Measurements from ENCODE around the gene IQCN.

The IQCN gene, protein sequence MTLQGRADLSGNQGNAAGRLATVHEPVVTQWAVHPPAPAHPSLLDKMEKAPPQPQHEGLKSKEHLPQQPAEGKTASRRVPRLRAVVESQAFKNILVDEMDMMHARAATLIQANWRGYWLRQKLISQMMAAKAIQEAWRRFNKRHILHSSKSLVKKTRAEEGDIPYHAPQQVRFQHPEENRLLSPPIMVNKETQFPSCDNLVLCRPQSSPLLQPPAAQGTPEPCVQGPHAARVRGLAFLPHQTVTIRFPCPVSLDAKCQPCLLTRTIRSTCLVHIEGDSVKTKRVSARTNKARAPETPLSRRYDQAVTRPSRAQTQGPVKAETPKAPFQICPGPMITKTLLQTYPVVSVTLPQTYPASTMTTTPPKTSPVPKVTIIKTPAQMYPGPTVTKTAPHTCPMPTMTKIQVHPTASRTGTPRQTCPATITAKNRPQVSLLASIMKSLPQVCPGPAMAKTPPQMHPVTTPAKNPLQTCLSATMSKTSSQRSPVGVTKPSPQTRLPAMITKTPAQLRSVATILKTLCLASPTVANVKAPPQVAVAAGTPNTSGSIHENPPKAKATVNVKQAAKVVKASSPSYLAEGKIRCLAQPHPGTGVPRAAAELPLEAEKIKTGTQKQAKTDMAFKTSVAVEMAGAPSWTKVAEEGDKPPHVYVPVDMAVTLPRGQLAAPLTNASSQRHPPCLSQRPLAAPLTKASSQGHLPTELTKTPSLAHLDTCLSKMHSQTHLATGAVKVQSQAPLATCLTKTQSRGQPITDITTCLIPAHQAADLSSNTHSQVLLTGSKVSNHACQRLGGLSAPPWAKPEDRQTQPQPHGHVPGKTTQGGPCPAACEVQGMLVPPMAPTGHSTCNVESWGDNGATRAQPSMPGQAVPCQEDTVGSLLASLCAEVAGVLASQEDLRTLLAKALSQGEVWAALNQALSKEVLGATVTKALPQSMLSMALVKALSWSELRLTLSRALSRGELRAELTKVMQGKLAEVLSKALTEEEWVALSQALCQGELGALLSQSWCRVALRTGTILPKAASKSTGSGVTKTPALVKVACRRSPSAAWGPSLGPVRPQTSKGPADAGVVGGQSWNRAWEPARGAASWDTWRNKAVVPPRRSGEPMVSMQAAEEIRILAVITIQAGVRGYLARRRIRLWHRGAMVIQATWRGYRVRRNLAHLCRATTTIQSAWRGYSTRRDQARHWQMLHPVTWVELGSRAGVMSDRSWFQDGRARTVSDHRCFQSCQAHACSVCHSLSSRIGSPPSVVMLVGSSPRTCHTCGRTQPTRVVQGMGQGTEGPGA (N-terminal part only)

DNA sequence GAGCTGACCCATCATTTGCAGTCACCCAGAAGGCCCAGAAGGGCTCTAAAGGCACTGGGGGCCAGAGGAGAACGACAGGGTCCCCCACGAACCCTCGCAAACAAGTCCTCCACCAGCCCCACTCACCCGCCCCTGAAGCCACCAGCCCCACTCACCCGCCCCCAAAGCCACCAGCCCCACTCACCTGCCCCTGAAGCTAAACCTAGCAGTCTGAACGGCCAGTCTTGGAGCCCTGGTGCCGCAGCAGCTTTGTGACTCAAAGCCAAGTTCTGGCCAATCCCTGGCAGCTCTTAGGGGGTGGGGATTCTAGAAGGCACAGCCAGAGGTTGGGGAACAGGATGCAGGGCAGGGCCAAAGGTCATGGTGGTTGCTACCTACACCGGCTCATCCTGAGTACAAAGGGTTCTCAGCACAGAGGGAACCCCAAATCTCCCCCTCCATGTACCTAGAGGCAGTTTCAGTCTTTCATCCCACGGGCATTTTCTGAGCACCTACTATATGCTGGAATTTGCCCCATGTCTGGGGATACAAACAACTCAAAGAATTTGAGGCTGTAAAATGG is at the start of gene IQCN:
Gene IQCN, minus strand, starts transcription at position 234 of the 562 bp plus-strand sequence. CDS start 4,974 bp downstream, outside the sequence.
- no peak for DNase-seq

DNA sequence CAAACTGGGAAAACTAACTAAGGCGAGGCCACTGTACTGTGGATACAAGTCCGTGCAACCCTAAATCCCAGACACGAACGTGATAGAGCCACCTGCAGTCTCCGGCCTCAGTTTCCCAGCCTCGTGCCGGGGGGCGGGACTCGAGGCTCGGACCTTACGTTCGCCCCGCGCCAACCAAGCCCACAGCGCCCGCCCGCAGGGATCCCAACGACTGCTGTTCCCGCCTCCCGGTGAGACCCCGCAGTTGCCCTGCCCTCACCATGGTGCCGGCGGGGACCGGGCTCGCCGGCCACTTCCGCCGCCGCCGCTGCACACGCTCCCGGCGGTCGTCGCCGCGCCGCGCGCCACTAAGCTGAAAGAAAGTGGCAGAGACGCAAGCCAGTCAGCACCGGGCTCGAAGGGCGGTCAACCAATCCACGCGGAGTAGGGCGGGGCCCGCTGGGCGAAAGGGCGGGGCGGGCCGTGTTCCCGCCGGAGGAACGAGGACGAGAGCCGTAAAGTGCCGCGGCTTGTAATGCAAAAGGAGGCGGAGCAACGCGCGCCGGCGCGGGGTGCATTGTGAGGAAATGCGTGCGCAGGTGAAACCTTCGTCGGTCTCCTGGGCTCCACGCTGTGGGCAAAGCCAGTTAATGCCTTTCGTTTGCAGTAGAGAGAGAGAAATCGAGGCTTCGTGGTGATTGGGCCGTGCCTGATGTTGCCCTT is 48.7 kb upstream of the IQCN start, which contains the start of gene LSM4:
Gene LSM4, minus strand, starts transcription at position 318 of the 702 bp plus-strand sequence. Its CDS starts 56 bp downstream, at position 262.
- peak; percentile 99 for DNase-seq

DNA sequence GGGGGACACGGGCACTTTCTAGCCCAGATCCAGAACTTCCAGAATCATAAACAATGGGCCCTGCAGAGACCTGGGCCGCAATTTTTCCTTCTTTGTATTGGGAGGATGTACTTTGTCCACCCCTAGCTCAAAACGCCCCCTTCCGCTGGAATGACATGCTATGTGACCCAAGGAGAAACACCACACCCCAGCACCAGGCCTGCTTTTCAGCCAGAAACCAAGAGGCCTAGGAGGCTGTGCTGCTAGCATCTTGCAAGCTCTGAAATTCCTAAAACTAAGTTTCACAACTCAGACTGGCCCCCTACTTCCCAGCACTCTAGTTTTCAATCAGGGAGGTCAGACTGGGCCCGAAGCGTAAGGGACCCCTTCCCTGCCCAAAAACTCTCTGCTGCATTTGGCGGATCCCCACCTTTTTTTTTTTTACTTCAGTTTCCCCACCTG is 48.1 kb upstream of the IQCN start:
- peak; percentile 85 for DNase-seq

DNA sequence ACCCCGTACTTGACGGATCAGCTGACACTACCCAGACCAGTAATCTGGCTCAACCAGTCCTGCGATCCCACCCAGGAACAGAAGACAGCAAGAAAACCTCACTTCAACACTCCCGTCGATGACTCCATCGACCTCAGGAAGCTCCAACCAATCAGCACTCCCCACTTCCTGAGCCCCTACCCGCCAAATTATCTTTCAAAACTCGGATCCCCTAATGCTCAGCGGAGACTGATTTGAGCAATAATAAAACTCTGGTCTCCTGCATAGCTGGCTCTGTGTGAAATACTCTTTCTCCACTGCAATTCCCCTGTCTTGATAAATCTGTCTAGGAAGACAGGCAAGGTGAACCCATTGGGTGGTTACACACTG is 47.5 kb upstream of the IQCN start:
- DNase-seq, result peak; percentile 77

DNA sequence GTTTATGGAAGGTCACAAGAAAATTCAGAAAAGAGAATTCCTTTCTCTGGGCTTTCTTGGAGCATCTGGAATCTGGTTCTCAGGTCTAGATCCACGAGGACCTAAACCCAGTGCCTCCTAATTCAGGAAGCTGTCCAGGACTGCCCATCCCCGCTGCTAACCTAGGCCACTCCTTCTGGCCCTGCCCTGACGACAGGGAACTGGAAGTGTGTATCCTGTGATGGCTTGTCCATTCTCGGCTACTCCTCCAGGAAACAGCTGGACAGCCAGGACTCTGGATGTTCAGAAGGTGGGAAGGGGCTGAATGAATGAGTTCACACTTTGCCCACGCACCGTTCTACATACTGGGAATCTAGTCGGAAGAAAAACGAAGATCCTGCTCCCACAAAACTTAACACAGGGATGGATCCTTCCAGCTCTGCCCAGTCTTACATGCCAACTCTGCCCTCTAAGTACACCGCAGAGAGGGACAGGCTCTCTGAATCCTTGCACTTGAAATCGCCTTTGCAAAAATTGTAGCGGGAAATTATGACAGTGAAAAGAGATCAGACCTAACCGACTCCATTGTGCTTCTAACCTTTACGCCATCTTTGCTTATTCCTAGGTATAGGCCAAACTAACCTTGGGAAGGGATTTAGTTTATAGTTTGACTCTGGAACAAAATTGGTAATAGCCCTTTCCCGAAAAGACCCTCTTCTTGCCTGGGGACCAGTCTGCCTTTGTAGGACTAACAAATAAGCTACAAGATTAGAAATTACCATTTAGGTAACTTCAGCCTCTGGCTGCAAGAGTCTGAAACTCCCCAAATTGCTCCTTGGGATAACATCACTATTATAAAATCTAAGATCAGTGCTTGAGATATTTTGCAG is 46.8 kb upstream of the IQCN start:
- no peak for DNase-seq

- no peak for DNase-seq
These were observed 45.4 kb upstream of the IQCN start for GRCh38 chr19:18319591-18320135.

GRCh38 chr19:18317961-18318800 is 43.9 kb upstream of the IQCN start:
- DNase-seq, result peak; percentile 93

- DNase-seq, result no peak
These were observed 39.1 kb upstream of the IQCN start for GRCh38 chr19:18313398-18313797.

DNA sequence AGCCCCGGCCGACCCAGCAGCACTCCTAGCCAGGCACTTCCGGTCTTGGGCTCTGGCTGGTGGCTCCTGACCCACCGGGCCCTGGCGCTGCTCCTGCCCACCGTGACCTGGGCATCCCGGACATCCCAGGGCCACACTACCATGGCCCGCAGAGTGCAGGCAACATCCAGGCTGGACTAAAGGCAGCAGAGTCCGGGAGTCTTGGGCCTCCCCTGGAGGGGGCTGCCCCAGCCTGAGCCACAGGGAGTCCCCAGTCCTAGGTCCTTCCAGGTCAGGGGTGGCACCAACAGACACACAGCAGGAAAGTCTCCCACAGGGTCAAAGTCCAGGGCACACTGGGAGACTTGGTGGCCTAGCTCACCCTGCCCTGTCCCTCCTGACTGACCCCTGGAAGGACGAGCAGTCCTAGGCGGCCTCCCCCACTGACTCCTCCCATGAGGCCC is 37.9 kb upstream of the IQCN start:
- DNase-seq, result no peak

DNA sequence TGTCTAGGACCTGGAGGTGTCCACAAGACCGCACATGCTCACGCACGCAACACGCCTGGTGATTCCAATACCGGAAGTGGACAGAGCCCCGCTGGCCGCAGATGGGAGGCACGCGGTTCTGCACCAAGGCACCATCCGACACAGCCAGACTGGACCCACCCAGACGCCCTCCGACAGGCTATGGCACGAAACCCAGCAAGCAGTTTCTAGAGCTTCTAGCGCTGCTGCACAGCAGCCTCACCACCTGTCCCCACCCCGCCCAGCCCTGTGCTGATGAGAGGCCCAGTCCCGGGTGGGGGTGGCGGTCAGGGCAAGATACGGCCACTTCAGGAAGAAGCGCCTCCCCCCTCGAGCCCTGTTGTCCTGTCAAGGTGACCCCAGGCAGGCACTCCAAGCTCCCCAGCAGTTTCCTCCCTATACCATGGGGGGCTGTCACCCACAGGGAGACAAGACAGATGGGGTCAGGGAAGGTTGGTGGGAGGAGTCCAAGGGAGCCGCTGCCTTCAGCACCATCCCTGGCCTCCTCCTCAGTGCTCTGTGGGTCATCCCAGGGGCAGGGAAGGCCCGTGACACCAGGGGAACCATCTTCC is 37.3 kb upstream of the IQCN start:
- DNase-seq, result no peak

DNA sequence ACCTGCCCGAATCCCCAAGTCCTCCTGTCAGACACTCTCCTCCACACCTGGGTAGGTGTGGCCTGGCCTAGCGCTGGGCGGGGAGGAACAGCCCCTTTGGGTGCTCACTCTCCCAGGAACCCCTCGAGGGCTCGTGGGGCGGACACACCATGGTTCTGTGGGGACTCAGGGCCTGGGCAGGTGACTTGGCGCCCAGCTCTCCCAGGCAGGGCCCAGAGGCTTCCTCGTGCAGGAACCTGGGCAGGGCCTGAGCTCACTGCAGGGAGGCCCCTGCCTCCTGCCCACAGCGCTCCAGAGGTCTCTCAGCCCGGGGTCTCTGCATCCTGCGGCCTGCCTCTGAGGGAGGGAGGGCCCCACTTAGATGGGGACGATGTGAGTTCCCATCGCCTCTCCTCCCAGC is 36.7 kb upstream of the IQCN start:
- DNase-seq, result no peak

- DNase-seq, result no peak
These were observed 36.1 kb upstream of the IQCN start for GRCh38 chr19:18310118-18310909.

DNA sequence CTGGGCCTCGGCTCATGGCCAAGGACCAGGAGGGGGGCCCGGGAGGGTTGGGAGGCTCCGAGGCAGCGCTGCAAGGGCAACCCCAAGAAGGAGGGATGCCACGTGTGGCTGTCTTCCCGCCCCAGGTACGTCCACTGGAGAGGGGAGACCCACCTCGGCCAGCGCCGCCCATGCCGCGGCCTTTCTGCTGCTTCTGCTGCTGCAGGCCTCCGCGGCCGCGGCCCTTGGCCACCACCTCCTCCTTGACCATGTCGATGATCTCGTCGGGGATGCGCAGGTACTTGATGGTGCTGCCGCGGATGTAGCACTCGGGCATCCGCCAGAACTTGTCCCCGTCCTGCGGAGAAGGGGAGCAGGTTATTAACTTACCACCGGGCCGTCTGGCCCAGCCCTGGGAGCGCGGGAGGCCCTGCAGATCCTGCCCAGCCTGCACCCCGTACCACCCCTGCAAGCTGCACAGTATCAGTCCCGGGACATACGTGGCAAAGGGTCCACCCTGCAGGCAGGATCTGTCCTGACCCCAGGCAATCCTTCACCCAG is 35.3 kb upstream of the IQCN start:
- DNase-seq, result no peak

DNA sequence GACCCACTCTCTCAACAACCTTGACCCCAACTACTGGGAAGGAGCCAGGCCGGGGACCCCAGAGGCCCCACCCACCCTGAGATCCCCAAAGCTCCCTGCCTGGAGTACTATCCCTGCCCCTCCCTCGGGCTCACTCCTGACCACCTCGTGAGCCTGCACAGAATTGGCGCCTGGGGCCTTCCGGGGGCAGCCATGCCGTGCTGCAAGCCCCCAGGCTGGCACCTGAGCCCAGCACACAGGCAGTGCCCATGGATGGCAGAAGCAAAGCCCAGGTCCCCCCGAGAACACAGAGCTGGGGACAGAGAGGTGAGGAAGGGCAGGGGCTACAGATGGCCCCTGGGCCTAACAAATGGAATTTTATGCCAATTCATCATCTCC is 34.7 kb upstream of the IQCN start:
- no peak for DNase-seq

GRCh38 chr19:18308051-18308947 is 34.0 kb upstream of the IQCN start:
- DNase-seq, result no peak

DNA sequence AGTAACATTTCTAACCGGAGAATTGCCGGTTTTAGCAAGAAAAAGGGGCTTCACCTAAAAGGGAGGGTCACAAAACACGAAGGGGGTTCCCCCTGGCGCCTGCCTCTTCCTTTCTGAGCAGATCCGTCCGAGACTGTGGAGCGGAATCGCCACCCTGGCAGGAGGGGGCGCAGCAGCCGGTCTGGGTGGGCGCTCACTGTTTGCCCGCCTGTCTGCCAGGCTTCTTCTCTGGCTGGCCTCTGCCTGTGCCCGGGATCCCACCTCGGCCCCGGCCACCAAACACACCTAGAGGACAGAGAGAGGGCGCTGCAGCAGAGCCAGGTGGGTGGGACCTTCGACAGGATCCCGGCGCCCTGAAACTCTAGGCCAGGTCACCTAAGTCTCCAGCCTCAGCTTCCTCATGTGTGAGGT is 33.0 kb upstream of the IQCN start:
- no peak for DNase-seq

- no peak for DNase-seq
These were observed 32.6 kb upstream of the IQCN start for GRCh38 chr19:18306888-18307260.

Measured in hematopoietic multipotent progenitor cell treated with erythropoietin and hydrocortisone succinate and interleukin-3 and kit ligand, for 8 days (in vitro differentiated cells).